ENCODE measurements around the gene TAGLN. TPM values are rescaled to one million over a fixed set of nuclear protein-coding genes. Genes with fewer than 3 reads are reported as not detected.

TAGLN gene
- total and polyA plus RNA-seq, 9 of the 15 experiments (the other 6 are each of a cell fraction or from before 2014, with no cell fraction given), result 0.21 to 4.9 (median 1.1) TPM

DNA sequence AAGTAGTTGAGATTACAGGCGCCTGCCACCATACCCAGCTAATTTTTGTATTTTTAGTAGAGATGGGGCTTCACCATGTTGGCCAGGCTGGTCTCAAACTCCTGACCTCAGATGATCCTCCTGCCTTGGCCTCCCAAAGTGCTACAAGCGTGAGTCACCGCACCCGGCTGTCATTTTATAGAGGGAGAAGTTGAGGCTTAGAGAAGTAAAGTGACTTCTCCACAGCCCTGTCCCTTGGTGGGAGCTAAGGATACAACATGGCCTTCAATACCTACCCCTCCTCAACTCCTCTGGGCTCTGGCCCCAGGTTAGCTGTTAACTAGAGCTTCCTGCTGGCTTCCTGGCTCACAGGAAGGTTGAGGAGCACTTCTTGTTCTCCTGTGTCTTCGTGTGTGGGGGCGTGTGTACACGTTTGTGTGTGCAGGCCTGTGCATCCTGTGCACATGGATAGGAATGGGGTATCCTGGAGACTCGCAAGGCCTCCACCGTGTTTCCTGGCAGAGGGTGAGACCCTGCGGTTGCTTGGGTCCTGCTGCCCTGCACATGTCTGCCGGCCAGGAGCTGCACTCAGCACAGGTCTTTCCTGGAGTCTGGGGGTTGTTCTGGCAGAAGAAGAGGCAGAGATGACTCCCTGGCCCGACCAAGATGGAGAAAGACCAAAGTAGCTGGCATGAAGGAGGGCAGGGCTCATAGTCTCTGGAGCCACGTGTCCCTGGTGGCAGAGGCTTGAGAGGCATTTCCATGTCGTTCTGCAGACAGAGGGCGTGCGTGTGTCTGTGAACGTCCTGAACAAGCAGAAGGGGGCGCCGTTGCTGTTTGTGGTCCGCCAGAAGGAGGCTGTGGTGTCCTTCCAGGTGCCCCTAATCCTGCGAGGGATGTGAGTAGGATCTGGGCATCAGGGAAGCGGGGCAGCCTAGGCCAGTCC is 18.2 kb upstream of the TAGLN start:
- Histone ChIP-seq H4K20me1 (replicated peaks; ENCODE audit: control insufficient read depth, insufficient read depth, low read length) (no peaks in the 10 kb centered on the region), H3K9me3 (replicated peaks; ENCODE audit: control insufficient read depth, insufficient read depth, low read depth, low read length) (no peaks in the 10 kb centered on the region), H3K4me1 (replicated peaks in 1 of 2; ENCODE audit: control insufficient read depth in 2 of 2, insufficient read depth in 2 of 2, low read length in 2 of 2) (peaks cover 24 to 38% of the 10 kb centered on the region in 2 experiments), H3K9ac (ENCODE audit: insufficient read depth in 1 of 2, low read depth in 2 of 2, low read length in 2 of 2) (peak overlapping the region; percentile 20 to 80; a peak in 3 of 4 replicates), H3K27ac (ENCODE audit: extremely low read depth, low read depth, low read length) (peak overlapping the region; percentile 44), H3K27me3 (ENCODE audit: control insufficient read depth in 2 of 2, insufficient read depth in 2 of 2, low read length in 2 of 2) (no peaks in the 10 kb centered on the region), H3K36me3 (ENCODE audit: control insufficient read depth, insufficient read depth, low read length) (peaks cover 21% of the 10 kb centered on the region), H3K9me1 (ENCODE audit: control insufficient read depth, insufficient read depth, low read length) (no peaks in the 10 kb centered on the region), H3K4me3 (no peak overlapping the region), H3K4me2 (ENCODE audit: insufficient read depth, low read length) (peak overlapping the region; percentile 45), H2AFZ (ENCODE audit: low read depth, low read length) (peak overlapping the region; percentile 95), H3K79me2 (ENCODE audit: control insufficient read depth, insufficient read depth, low read length) (peaks cover 18% of the 10 kb centered on the region)
- peak; percentile 80 for FAIRE-seq
- BruUV-seq (replicated peaks), result no TSS peak
- peak; percentile 65 to 88 (median 72) for DNase-seq (ENCODE audit: extremely low read depth in 1 of 4, low spot score in 3 of 4)
- in situ Hi-C loops (cut with MboI) (no loop called here), intact Hi-C loops (cut with micrococcal nuclease) (loop anchor here (1.0 kb wide), 1 partner anchor 45 kb away; no protein-coding TSS in a partner anchor)
- ATAC-seq, result peak; percentile 74
- POLR2A ChIA-PET, result interaction anchor here (0.6 to 3.5 kb wide), 10 partner anchors 8 to 1025 kb away, joined by 3 to 17 read pairs (median 4); partner anchors contain the start of gene PAFAH1B2
- CTCF ChIA-PET (ENCODE audit: low intra/inter-chr PET ratio), result interaction anchor here (0.7 to 2.9 kb wide), 3 partner anchors 24 to 51 kb away, joined by 3 to 12 read pairs (median 5); partner anchors contain the start of gene PCSK7
- WGBS (ENCODE audit: insufficient coverage, low coverage, missing lambda C conversion rate), result 36% methylated on average over 21 of the region's 22 CpGs
- TF ChIP-seq ZBTB1 (CRISPR knock-in tag; IDR thresholded peaks at IDR 0.05; ENCODE audit: borderline replicate concordance, low read depth) (no peak), PBX2 (CRISPR knock-in tag; IDR thresholded peaks at IDR 0.05; ENCODE audit: low read depth) (no peak), PBX2 (tag; conservative IDR thresholded peaks at IDR 0.05; ENCODE audit: low read depth) (no peak), NCOR1 (IDR thresholded peaks at IDR 0.05) (no peak), HDGF (IDR thresholded peaks at IDR 0.05) (peak; percentile 86; the same call in 1 of the 2 replicates), NFXL1 (CRISPR knock-in tag; IDR thresholded peaks at IDR 0.05) (no peak), ETV5 (CRISPR knock-in tag; IDR thresholded peaks at IDR 0.05; ENCODE audit: low read depth) (no peak), MYC (IDR thresholded peaks at IDR 0.05; ENCODE audit: low read depth, low read length) (peak; percentile 88), MYC (CRISPR knock-in tag; IDR thresholded peaks at IDR 0.05; ENCODE audit: borderline replicate concordance, low read depth) (no peak), CXXC5 (CRISPR knock-in tag; IDR thresholded peaks at IDR 0.05) (0 out of 2 replicates have a peak, but pooled peaks have one; percentile 26)
- TF ChIP-seq, protein P1, sequence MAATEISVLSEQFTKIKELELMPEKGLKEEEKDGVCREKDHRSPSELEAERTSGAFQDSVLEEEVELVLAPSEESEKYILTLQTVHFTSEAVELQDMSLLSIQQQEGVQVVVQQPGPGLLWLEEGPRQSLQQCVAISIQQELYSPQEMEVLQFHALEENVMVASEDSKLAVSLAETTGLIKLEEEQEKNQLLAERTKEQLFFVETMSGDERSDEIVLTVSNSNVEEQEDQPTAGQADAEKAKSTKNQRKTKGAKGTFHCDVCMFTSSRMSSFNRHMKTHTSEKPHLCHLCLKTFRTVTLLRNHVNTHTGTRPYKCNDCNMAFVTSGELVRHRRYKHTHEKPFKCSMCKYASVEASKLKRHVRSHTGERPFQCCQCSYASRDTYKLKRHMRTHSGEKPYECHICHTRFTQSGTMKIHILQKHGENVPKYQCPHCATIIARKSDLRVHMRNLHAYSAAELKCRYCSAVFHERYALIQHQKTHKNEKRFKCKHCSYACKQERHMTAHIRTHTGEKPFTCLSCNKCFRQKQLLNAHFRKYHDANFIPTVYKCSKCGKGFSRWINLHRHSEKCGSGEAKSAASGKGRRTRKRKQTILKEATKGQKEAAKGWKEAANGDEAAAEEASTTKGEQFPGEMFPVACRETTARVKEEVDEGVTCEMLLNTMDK (IDR thresholded peaks at IDR 0.05; ENCODE audit: borderline replicate concordance, insufficient read depth, low read depth, low read length, poor library complexity, severe bottlenecking), result peak; percentile 96
- TF ChIP-seq, protein P2, sequence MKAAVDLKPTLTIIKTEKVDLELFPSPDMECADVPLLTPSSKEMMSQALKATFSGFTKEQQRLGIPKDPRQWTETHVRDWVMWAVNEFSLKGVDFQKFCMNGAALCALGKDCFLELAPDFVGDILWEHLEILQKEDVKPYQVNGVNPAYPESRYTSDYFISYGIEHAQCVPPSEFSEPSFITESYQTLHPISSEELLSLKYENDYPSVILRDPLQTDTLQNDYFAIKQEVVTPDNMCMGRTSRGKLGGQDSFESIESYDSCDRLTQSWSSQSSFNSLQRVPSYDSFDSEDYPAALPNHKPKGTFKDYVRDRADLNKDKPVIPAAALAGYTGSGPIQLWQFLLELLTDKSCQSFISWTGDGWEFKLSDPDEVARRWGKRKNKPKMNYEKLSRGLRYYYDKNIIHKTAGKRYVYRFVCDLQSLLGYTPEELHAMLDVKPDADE (conservative IDR thresholded peaks at IDR 0.05; ENCODE audit: control insufficient read depth, low read depth, low read length), result peak; percentile 44; the same call in 1 of the 2 replicates

All from K562 (cell line).